NCI-H2081 treated with DMSO at 0.1 percent for 48 hours (cell line): ENCODE data around the gene SMIM45.

ENCODE experiments used
- DNase-seq: peaks from one replicate; lab custom pipeline; 2025; lab: John Stamatoyannopoulos, UW

Gene SMIM45

DNA sequence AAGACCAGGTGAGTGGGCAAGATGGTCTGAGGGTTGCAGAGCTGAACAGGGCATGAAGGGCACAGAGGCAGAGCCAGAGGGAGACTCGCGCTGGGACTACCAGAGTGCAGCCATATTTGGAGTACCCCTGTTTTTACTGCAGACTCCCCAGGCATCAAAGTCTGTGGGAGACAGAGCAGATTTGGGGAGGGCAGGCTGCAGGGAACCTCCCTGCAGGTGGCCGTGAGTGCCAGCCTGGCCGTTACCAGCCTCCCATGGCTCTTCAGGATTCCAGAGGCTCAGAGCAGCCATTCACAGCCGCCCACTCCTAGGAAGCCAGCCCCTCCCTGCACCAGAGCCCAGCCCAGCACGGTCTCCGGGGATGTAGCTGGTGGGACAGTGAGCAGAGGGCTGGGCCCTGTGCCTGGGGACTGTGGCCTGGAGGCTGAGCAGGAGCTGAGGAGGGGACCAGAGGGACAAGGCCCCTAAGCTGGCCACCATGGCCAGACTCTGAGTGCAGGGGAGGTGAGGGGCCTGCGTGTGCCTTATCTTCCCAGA lies 17.2 kb downstream of the SMIM45 start, which contains the start of gene SEPTIN3:
TSS of gene SEPTIN3 (plus strand) at position 334 of the 537 bp plus-strand sequence. CDS start 2,050 bp downstream, outside the sequence.
- no peak for DNase-seq

DNA sequence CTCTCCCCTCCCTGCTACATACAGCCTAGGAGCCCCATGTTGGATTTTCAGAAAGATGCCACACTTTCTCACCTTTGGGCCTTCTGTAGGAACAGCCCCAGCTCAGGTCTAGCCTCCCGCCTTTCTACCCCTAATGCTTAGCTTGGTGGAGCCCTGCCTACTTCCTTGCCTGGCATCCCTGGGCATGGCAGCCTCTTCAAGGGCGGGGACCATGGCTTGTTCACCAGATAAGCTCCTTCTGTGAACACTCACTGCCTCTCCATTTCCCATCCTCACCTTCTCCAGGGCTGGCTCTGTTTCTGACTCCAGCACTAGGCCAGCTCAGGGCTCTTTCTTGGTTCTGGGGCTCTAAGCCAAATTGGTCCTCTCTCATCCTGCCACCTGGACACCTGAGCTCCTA lies 18.7 kb downstream of the SMIM45 start:
- no peak for DNase-seq

GRCh38 chr22:41971431-41971830 lies 19.5 kb downstream of the SMIM45 start:
- DNase-seq = no peak

GRCh38 chr22:41974691-41975290 lies 22.8 kb downstream of the SMIM45 start:
- DNase-seq = no peak

- no peak for DNase-seq
These were observed 23.5 kb downstream of the SMIM45 start for GRCh38 chr22:41975299-41976069.

DNA sequence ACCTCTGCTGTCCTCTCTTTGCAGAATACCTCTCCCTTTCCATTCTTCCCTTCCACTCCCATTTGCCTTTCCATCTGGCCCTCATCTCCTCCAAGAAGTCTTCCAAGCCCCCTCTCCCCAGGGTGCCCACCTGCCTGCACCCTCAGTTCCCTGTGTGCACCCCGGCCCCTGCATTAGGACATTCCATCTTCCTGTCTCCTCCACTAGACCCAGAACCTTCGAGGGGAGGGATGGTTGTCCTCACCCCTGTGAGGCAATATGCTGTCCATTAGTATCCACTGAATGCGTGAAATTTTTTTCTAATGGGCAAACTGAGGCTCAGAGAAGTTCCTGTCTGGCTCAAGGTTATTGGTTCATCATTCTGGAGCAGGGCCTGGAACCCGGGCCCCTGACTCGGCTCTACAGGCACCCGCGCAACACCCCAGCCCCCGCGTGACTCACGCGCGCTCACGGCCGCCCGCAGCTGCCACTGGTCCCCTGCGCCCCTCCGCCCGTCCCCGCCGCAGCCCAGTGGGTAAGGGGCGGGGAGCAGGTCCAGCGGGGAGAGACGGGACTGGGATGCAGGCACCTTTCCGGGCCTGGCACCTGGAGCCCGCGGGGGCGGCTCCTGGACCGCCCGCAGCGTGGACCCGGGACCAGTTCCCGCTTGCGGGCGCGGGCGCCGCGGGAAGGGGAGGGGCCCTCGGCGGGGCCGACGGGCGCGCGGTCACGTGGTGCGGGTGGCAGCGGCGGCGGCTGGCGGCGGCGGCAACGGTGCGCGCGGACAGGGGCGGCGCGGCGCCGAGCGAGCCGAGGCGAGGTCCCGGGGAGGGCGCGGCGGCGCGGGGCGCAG lies 24.3 kb downstream of the SMIM45 start:
- no peak for DNase-seq

DNA sequence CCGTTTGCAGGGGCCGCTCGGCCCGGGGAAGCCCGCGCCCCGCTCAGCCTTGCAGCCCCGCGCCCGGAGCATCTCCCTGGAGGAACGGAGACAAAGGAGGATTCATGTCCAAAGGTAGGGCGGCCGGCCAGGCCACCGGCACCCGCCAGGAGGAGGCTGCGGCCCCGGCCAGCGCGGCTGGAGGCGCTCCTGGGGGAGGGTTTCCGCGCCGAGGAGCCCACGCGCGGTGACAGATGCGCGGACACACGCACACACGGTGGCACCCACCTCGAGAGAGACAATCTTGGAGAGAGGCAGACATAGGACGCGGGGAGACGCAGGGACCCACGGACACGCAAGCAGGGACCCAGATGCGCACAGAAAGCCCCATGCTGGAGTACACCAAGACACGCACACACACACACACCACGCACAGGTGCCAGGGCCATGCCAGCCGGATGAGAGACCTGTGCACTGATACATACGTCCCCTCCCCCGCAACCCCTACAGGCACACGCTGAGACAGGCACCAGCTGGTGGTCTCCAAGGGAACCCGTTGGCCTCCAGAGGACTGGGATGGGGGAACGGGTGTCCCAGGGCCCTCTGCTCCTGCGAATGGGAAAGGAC lies 25.1 kb downstream of the SMIM45 start:
- DNase-seq = no peak

- DNase-seq = no peak
These were observed 26.8 kb downstream of the SMIM45 start for GRCh38 chr22:41978732-41979131.

GRCh38 chr22:41979423-41980250 lies 27.7 kb downstream of the SMIM45 start:
- DNase-seq = no peak

DNA sequence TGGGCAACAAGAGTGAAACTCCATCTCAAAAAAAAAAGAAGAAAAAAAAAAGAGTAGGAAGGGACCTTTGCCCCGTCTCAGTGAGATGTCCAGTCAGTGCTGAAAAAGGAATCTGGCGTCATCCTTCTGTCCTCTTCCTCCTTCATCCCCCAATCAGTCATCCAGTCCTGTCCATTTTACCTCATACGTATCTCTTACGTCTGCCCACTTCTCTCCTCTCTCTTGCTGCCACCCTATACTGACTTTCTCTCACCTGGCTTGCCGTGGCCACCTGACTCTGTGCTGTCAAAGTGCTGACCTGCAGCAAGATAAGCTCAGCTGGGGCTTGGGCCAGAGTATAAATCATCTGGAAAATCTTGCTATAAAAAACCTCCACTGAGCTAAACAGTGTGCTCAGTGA lies 30.9 kb downstream of the SMIM45 start:
- DNase-seq = no peak

GRCh38 chr22:41983513-41984405 lies 31.8 kb downstream of the SMIM45 start:
- no peak for DNase-seq

GRCh38 chr22:41987276-41987675 lies 35.3 kb downstream of the SMIM45 start:
- DNase-seq = no peak

DNA sequence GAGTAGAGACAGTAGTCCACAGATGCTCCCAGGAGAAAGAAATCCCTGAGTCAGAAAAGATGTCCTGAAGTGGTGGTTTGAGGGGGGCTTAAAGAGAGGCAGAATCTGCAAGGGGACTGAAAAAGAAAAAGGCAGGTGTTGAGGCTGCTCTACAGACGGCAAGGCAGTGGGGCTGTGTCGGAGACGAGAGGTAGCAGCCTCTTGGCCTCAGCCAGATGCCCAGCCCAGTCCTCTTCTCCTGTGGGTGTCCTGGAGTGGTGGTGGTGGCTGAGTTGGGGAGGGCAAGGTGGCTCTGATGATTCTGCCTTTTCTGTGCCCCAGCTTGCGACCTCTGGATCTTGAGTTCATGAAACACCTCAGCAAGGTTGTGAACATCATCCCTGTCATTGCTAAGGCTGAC lies 37.3 kb downstream of the SMIM45 start:
- no peak for DNase-seq

DNA sequence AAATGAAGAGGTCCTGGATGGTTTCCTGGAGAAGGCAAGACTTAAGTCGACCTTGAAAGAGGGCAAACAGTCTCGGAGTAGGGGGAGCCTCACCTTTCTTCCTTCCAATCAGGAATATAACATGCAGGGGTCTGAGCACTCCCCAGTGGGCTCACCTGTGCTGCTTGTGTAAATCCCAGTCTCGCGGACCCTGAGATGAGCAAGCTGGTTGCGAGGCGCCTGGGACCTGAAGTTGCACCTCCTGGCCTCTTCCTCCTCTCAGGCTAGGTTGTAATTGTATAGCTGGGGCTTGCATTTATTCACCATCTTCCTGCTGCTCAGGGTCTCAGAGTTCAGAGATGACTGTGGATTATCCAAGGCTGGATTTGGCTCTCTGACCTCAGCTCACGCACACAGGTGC lies 39.2 kb downstream of the SMIM45 start:
- DNase-seq = no peak

- DNase-seq = no peak
These were observed 40.5 kb downstream of the SMIM45 start for GRCh38 chr22:41992496-41992895.

GRCh38 chr22:41995211-41995610 lies 43.3 kb downstream of the SMIM45 start:
- DNase-seq = no peak

DNA sequence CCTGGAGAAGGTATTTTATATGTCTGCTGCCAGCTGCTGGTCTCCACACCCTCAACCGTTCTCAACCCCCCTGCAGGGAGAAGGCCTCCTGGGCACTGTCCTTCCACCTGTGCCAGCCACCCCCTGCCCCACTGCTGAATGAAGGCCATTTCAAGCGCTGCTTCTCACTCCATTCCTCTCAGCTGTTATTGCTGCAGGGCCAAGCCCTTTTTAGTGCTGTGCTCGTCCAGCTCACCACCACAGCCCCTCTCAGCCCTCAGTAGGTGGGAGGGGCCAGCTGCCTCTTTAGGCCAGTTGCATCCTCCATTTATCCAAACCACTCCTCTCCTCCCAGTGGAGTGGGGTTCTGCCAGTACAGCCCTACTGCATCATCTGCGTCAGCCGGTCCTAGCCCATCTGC lies 44.9 kb downstream of the SMIM45 start:
- DNase-seq = no peak

- DNase-seq = no peak
These were observed 46.7 kb downstream of the SMIM45 start, which contains the start of gene WBP2NL for GRCh38 chr22:41998361-41999261. Gene WBP2NL, plus strand, starts transcription at chr22:41998788. Its CDS starts 31 bp downstream, at chr22:41998819.

GRCh38 chr22:42000466-42000865 lies 48.5 kb downstream of the SMIM45 start:
- DNase-seq = no peak
